Mucosa of stomach (tissue), 1 donor: Measurements from ENCODE around the gene MAPK10.

Experiments used
- H3K27me3 ChIP-seq: one replicate; pipeline ENCODE4 v1.7.0; 2013; ENCODE audit warnings: mild to moderate bottlenecking, low read length; ENCODE audit not compliant: control insufficient read depth, insufficient read depth
- H3K36me3 ChIP-seq: one replicate; pipeline ENCODE4 v1.7.0; 2013; ENCODE audit warnings: low read length; ENCODE audit not compliant: control insufficient read depth, insufficient read depth
- H3K4me1 ChIP-seq: one replicate; pipeline ENCODE4 v1.7.0; 2013; ENCODE audit warnings: mild to moderate bottlenecking, low read length; ENCODE audit not compliant: control insufficient read depth, insufficient read depth
- H3K4me3 ChIP-seq: one replicate; pipeline ENCODE4 v1.7.0; 2013; ENCODE audit warnings: low read length
- H3K9ac ChIP-seq: one replicate; pipeline ENCODE4 v1.7.0; 2013; ENCODE audit warnings: mild to moderate bottlenecking, low read length, moderate library complexity
- H3K9me3 ChIP-seq: one replicate; pipeline ENCODE4 v1.7.0; 2013; ENCODE audit warnings: mild to moderate bottlenecking, low read length, moderate library complexity; ENCODE audit not compliant: control insufficient read depth
- donor health status: Pancreatic carcinoma.

Gene MAPK10

DNA sequence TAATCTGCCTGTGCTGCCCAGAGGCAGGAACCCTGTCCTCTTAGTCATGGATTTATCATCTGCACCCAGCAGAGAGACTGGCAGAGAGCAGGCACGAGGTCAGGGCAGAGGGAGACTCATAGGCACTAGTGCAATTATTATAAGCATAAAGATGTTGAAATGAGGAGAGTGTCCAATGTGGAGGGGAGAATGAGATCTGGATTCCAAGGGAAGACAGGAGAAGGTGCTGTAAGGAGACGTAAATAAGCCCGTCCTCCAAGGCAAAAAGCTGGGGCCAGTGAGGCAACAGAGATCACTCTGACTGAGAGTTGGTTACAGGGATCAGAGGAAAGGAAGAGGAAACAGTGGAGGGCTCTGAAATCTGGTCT, 406.2 kb downstream of the MAPK10 start:
- no peak overlapping the region for H3K4me3 ChIP-seq
- H3K27me3 ChIP-seq: no peaks in the 10 kb centered on the region
- H3K9me3 ChIP-seq: no peaks in the 10 kb centered on the region
- H3K9ac ChIP-seq: no peak overlapping the region
- H3K36me3 ChIP-seq: no peaks in the 10 kb centered on the region
- H3K4me1 ChIP-seq: peaks cover 6% of the 10 kb centered on the region

DNA sequence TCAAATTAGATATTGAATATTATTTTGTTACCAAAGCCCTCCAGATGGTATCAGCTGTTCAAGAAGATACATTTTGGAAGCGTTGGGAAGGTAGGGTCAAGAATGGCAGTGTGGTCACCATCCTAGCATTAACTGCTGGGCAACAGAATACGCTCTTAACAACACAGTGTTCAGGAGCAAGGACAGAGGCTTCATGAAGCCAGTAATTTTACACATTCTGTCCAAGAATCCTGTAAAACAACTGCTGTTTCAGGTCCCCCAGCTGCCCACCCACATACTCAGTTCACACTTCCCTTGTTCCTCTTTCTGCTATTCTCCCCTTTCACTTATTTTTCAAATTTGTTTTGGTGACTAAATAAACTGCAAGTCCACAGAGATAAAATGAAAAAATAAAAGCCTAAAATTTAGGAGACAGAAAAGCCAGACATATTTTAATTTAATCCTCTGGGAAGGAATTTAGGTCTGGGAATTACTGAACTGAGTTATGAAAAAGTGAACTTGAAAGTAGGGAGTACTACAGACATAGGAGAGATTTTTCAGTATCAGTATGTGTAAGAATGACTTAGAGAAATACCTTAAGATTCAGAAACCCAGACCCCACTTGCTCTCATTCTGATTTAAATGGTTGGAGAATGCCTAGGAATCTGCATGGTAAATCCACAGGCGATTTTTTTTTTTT, 406.7 kb downstream of the MAPK10 start:
- Histone ChIP-seq H3K4me1 (peaks cover 6% of the 10 kb centered on the region), H3K4me3 (no peak overlapping the region), H3K9me3 (no peaks in the 10 kb centered on the region), H3K36me3 (no peaks in the 10 kb centered on the region), H3K9ac (no peak overlapping the region), H3K27me3 (no peaks in the 10 kb centered on the region)

DNA sequence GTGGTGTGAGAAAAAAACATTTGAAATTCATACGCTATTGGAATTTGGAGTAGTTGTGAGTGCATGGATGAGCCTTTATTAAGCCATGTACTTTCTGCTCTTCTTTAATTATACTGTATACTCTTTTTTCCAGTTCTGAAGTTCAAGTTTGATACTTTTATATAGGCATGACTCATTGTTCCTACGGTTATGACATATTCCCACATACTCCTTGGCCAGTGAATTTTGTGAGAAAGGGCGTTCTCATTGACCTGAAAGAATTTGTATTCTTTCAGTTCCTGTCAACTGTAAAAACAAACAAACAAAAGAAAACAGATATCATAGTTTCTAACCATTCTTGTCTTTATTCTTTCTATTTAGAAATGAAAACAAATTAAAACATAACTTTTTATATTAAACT, 407.3 kb downstream of the MAPK10 start:
- Histone ChIP-seq H3K36me3 (no peaks in the 10 kb centered on the region), H3K9me3 (no peaks in the 10 kb centered on the region), H3K27me3 (no peaks in the 10 kb centered on the region), H3K9ac (no peak overlapping the region), H3K4me3 (no peak overlapping the region), H3K4me1 (peaks cover 6% of the 10 kb centered on the region)

DNA sequence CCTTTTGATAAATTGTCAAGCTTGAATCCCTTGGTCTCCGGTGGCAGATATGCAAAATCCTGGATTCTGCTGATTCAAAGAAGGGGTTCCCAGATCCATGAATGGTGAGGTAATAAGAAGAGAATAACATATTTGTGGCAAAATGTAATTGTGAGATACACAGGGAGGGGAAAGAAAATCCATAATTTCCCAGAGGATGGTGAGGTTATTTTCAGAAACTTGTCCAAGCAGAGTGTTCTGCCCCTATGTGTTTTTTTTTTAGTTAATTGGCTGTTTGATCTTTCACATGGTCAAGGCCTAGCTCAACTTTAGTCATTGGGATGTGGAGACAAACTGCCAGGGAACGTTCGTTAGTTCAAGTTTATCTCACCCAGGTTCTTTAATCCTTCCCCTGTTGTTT, 408.8 kb downstream of the MAPK10 start:
- H3K36me3 ChIP-seq: no peaks in the 10 kb centered on the region
- no peaks in the 10 kb centered on the region for H3K27me3 ChIP-seq
- no peak overlapping the region for H3K4me3 ChIP-seq
- H3K9me3 ChIP-seq: no peaks in the 10 kb centered on the region
- peaks cover 6% of the 10 kb centered on the region for H3K4me1 ChIP-seq
- H3K9ac ChIP-seq: no peak overlapping the region

DNA sequence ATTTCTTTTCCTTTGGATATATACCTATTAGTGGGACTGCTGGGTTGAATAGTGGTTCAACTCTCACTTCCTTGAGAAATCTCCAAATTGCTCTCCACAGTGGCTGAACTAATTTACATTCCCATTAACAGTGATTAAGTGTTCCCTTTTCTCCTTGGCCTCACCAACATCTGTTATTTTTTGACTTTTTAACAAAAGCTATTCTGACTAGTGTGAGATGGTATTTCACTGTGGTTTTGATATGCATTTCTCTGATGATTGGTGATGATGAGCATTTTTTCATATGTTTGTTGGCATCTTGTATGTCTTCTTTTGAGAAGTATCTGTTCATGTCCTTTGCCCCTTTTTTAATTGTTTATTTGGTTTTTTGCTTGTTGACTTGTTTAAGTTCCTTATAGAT, 413.0 kb downstream of the MAPK10 start:
- H3K27me3 ChIP-seq: no peaks in the 10 kb centered on the region
- H3K9ac ChIP-seq: no peak overlapping the region

DNA sequence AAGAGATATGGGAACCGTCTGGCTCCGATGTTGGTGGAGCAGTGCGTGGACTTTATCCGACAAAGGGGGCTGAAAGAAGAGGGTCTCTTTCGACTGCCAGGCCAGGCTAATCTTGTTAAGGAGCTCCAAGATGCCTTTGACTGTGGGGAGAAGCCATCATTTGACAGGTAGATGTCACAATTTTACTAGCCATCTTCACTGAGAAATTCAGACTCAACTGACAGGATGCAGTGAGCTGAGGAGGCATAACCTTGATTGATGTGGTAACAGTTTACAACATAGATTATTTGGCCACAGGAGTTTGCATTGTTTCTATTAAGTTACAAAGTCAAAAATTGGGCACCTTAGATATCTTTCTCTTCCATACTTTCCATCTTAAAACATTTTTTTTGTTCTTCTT, 417.7 kb downstream of the MAPK10 start:
- H3K9ac ChIP-seq: no peak overlapping the region
- no peaks in the 10 kb centered on the region for H3K27me3 ChIP-seq
- H3K4me3 ChIP-seq: no peak overlapping the region
- H3K4me1 ChIP-seq: peaks cover 13% of the 10 kb centered on the region
- no peaks in the 10 kb centered on the region for H3K36me3 ChIP-seq
- no peaks in the 10 kb centered on the region for H3K9me3 ChIP-seq

More for the DNA sequence above, 413.0 kb downstream of the MAPK10 start:
- H3K36me3 ChIP-seq: no peaks in the 10 kb centered on the region
- H3K4me1 ChIP-seq: no peaks in the 10 kb centered on the region
- no peaks in the 10 kb centered on the region for H3K9me3 ChIP-seq
- H3K4me3 ChIP-seq: no peak overlapping the region

DNA sequence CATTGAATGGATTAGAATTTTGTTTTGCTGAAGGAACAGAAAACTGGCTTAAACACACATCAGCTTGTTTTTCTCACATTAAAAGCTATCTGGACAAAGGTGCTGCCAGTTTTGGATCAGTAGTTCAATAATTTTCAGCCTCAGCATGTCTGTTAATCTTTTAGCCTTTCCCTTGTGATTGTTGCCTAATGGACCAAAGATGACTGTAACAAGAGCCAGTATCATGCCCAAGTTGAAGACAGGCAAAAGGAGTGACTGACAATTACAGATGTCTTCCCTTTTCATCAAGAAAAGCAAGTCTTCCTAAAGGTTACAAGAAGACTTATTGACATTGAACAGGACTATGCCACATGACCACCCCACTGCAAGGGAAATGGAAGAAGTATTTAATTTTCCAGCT, 419.7 kb downstream of the MAPK10 start:
- Histone ChIP-seq H3K9ac (no peak overlapping the region), H3K9me3 (no peaks in the 10 kb centered on the region), H3K4me3 (no peak overlapping the region), H3K36me3 (no peaks in the 10 kb centered on the region), H3K4me1 (peaks cover 13% of the 10 kb centered on the region), H3K27me3 (no peaks in the 10 kb centered on the region)
